Tibial nerve (tissue), 4 donors: ENCODE measurements around the gene UTP15.

Experiments used
- CTCF ChIP-seq, 5 experiments: fragments of 200-600 bp in 3 of 5; fragments of 450-650 bp in 2 of 5; sonication (generic) in 3 of 5; IDR thresholded peaks; one replicate each; pipeline ENCODE4 v1.5.1; 2016 to 2019; ENCODE audit warnings: antibody characterized with exemption in 5 of 5, mild to moderate bottlenecking in 3 of 5, moderate library complexity in 2 of 5
- EP300 ChIP-seq, 2 donors: sonication (generic); formaldehyde crosslinking; IDR thresholded peaks; one replicate each; pipeline ENCODE4 v1.6.1; 2017; ENCODE audit warnings: antibody characterized with exemption in 2 of 2, mild to moderate bottlenecking in 1 of 2
- POLR2A ChIP-seq, 2 donors: fragments of 450-650 bp; IDR thresholded peaks; one replicate each; pipeline ENCODE4 v1.6.1; 2017; ENCODE audit warnings: antibody characterized with exemption in 2 of 2, mild to moderate bottlenecking in 2 of 2, moderate library complexity in 2 of 2

DNA sequence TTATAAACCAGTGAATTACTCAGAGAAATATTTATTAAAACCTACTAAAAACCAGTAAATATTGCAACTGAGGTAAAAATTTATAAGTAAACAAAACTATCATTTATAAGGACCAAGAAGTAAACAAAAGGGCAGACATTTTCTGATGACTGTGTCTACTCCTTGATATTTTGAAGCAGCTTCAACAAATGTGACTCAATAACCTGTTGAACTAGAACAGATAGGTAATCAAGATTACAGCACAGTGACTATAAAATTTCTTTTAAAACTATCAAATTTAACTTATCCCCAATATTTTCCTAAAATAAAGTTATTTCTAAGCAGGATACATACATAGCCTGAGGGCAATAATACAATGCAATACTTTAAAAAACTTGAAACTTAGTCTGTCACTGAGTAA is 12.9 kb upstream of the UTP15 start:
- TF ChIP-seq CTCF (IDR thresholded peaks at IDR 0.05) (no peak), EP300 (IDR thresholded peaks at IDR 0.05) (no peak), POLR2A (IDR thresholded peaks at IDR 0.05) (no peak)
